Keratinocyte (primary cell): Measurements from ENCODE around the gene UFM1. TPM values are rescaled to one million over a fixed set of nuclear protein-coding genes. Genes with fewer than 3 reads are reported as not detected.

Source experiments
- DNase-seq: peaks from one replicate; pipeline ENCODE4 v3.0.0-alpha.2; 2011; ENCODE audit warnings: low read depth, missing footprints, low spot score
- FAIRE-seq: peaks from 2 replicates; lab custom pipeline; 2011; peaks lifted over from hg19 to GRCh38; lab: Jason Lieb, UNC
- H2AFZ ChIP-seq: 2 replicates; pipeline ENCODE4 v1.6.0; 2012; ENCODE audit warnings: low read length, control low read depth, inconsistent platforms; ENCODE audit not compliant: control insufficient read depth
- H3K27ac ChIP-seq: 2 replicates; pipeline ENCODE4 v1.5.1; 2011; ENCODE audit warnings: low read length; ENCODE audit not compliant: control insufficient read depth, insufficient read depth
- H3K27me3 ChIP-seq: 3 replicates; pipeline ENCODE4 v1.6.0; 2011; ENCODE audit warnings: low read length; ENCODE audit not compliant: control insufficient read depth, insufficient read depth; ENCODE audit errors: extremely low read depth
- H3K36me3 ChIP-seq, 2 experiments: 2 replicates in 1 of 2; 3 replicates in 1 of 2; pipeline ENCODE4 v1.5.1; 2011; ENCODE audit warnings: low read length in 2 of 2, mild to moderate bottlenecking in 1 of 2; ENCODE audit not compliant: control insufficient read depth in 2 of 2, insufficient read depth in 2 of 2; ENCODE audit errors: extremely low read depth in 1 of 2
- H3K4me1 ChIP-seq: 3 replicates; pipeline ENCODE4 v1.5.1; 2011; ENCODE audit warnings: low read length; ENCODE audit not compliant: control insufficient read depth, insufficient read depth; ENCODE audit errors: extremely low read depth
- H3K4me2 ChIP-seq: 3 replicates; pipeline ENCODE4 v1.6.0; 2011; ENCODE audit warnings: low read depth, low read length; ENCODE audit not compliant: control insufficient read depth, insufficient read depth; ENCODE audit errors: extremely low read depth
- H3K4me3 ChIP-seq, 3 experiments: fragments of 200-600 bp in 1 of 3; sonication (generic) in 1 of 3; 2 replicates in 2 of 3; 3 replicates in 1 of 3; pipeline ENCODE4 v1.5.1; 2011 to 2016; ENCODE audit warnings: low read length in 3 of 3, mild to moderate bottlenecking in 3 of 3, control low read depth in 2 of 3, inconsistent platforms in 1 of 3, low read depth in 1 of 3, mixed read lengths in 1 of 3, mixed run types in 1 of 3, moderate library complexity in 1 of 3; ENCODE audit not compliant: control insufficient read depth in 2 of 3, insufficient read depth in 2 of 3; ENCODE audit errors: extremely low read depth in 1 of 3
- H3K79me2 ChIP-seq: 2 replicates; pipeline ENCODE4 v1.6.0; 2012; ENCODE audit warnings: low read length; ENCODE audit not compliant: control insufficient read depth, insufficient read depth
- H3K9ac ChIP-seq: 3 replicates; pipeline ENCODE4 v1.6.0; 2011; ENCODE audit warnings: low read length; ENCODE audit not compliant: control insufficient read depth, insufficient read depth; ENCODE audit errors: extremely low read depth
- H3K9me1 ChIP-seq: 3 replicates; pipeline ENCODE4 v1.6.0; 2011; ENCODE audit warnings: low read length; ENCODE audit not compliant: control insufficient read depth, insufficient read depth; ENCODE audit errors: extremely low read depth
- H3K9me3 ChIP-seq: 2 replicates; pipeline ENCODE4 v1.5.1; 2012; ENCODE audit warnings: low read depth, low read length; ENCODE audit not compliant: control insufficient read depth
- H4K20me1 ChIP-seq: 3 replicates; pipeline ENCODE4 v1.6.0; 2011; ENCODE audit warnings: low read length; ENCODE audit not compliant: control insufficient read depth, insufficient read depth; ENCODE audit errors: extremely low read depth
- CTCF ChIP-seq, 3 experiments: IDR thresholded peaks in 1 of 3; conservative IDR thresholded peaks in 1 of 3; optimal IDR thresholded peaks in 1 of 3; 2 replicates in 2 of 3; 3 replicates in 1 of 3; pipeline versions ENCODE3 to v1.5.1; 2011; ENCODE audit warnings: low read length in 3 of 3, mild to moderate bottlenecking in 3 of 3, moderate library complexity in 2 of 3, control low read depth in 1 of 3, inconsistent platforms in 1 of 3; ENCODE audit not compliant: insufficient read depth in 2 of 3; ENCODE audit errors: extremely low read depth in 1 of 3
- EZH2 ChIP-seq: IDR thresholded peaks from one replicate; pipeline ENCODE4 v1.6.1; 2012; ENCODE audit warnings: inconsistent platforms, mild to moderate bottlenecking, low read length, moderate library complexity
- dilution Hi-C: fragments of 300-500 bp; cut with MboI; formaldehyde crosslinking; loops from one replicate; pipeline ENCODE4 v1.7.0; 2020; ENCODE audit warnings: low sequenced_read_pairs; ENCODE audit not compliant: extremely low pct_ligation_motif_present
- polyA plus RNA-seq, 5 experiments: library from polyadenylated mRNA; depleted of rRNA in 3 of 5; stranded (reverse) in 3 of 5; stranded (forward) in 1 of 5; unstranded in 1 of 5; fragments of >200 nt; gene quantifications; 1 replicate in 1 of 5; 2 replicates in 3 of 5; 3 replicates in 1 of 5; pipeline versions ENCODE4 v1.2.1 to v1.2.3, GENCODE V29; 2011 to 2012; ENCODE audit warnings: missing spikeins in 2 of 5, low read depth in 1 of 5, low replicate concordance in 1 of 5

UFM1 gene
- polyA plus RNA-seq, 1 donor (not counting 4 experiments of a cell fraction or from before 2014, with no cell fraction given) = 67.1 TPM

GRCh38 chr13:38325426-38325825, 24.2 kb upstream of the UFM1 start:
- no peak for FAIRE-seq
- no peaks in the 10 kb centered on the region for H3K79me2 ChIP-seq
- TF ChIP-seq EZH2 (no peak), CTCF (optimal IDR thresholded peaks at IDR 0.05 in 1 of 3, IDR thresholded peaks at IDR 0.05 in 1 of 3, conservative IDR thresholded peaks at IDR 0.05 in 1 of 3; ENCODE audit: extremely low read depth in 1 of 3, insufficient read depth in 2 of 3, low read length in 3 of 3) (no peak)

GRCh38 chr13:38328699-38329098, 21.0 kb upstream of the UFM1 start:
- Histone ChIP-seq H3K4me3 (no peak overlapping the region), H4K20me1 (no peaks in the 10 kb centered on the region), H3K9me1 (no peaks in the 10 kb centered on the region), H3K4me1 (no peaks in the 10 kb centered on the region), H3K27me3 (no peaks in the 10 kb centered on the region), H3K36me3 (no peaks in the 10 kb centered on the region), H3K4me2 (no peak overlapping the region), H3K9ac (no peak overlapping the region), H3K79me2 (no peaks in the 10 kb centered on the region), H3K9me3 (no peaks in the 10 kb centered on the region), H3K27ac (no peak overlapping the region), H2AFZ (no peak overlapping the region)
- dilution Hi-C loops = no loop called here
- DNase-seq = no peak
- TF ChIP-seq CTCF (optimal IDR thresholded peaks at IDR 0.05 in 1 of 3, IDR thresholded peaks at IDR 0.05 in 1 of 3, conservative IDR thresholded peaks at IDR 0.05 in 1 of 3; ENCODE audit: extremely low read depth in 1 of 3, insufficient read depth in 2 of 3, low read length in 3 of 3) (no peak), EZH2 (no peak)
- FAIRE-seq = no peak

More at GRCh38 chr13:38325426-38325825, 24.2 kb upstream of the UFM1 start:
- dilution Hi-C loops = no loop called here
- no peaks in the 10 kb centered on the region for H3K9me1 ChIP-seq
- H3K4me2 ChIP-seq = no peak overlapping the region
- H3K9ac ChIP-seq = no peak overlapping the region
- no peaks in the 10 kb centered on the region for H4K20me1 ChIP-seq
- H2AFZ ChIP-seq = no peak overlapping the region
- no peak for DNase-seq
- H3K36me3 ChIP-seq = no peaks in the 10 kb centered on the region
- no peaks in the 10 kb centered on the region for H3K9me3 ChIP-seq
- no peak overlapping the region for H3K4me3 ChIP-seq
- H3K27me3 ChIP-seq = no peaks in the 10 kb centered on the region
- no peak overlapping the region for H3K27ac ChIP-seq
- H3K4me1 ChIP-seq = peaks cover 7% of the 10 kb centered on the region
